ENCODE measurements around the gene PFKL.

GRCh38 chr21:44331209-44331608 is 31.4 kb downstream of the PFKL start:
- TF ChIP-seq CTCF (IDR thresholded peaks at IDR 0.05) = no peak
- no peak for TF ChIP-seq EZH2phosphoT487 (IDR thresholded peaks at IDR 0.05)

All from neural progenitor cell (in vitro differentiated cells).